ENCODE measurements around the gene OOSP1.

Gene OOSP1

GRCh38 chr11:59990421-59990820, 52.2 kb downstream of the OOSP1 start:
- no peak for DNase-seq (ENCODE audit: low spot score)
- TF ChIP-seq CTCF (IDR thresholded peaks at IDR 0.05), result no peak
- Histone ChIP-seq H3K4me3 (no peak overlapping the region), H3K27ac (no peak overlapping the region)

- DNase-seq (ENCODE audit: low spot score), result no peak
- no peak for TF ChIP-seq CTCF (IDR thresholded peaks at IDR 0.05)
- Histone ChIP-seq H3K27ac (no peak overlapping the region), H3K4me3 (no peak overlapping the region)
Observed at GRCh38 chr11:59992425-59992824, 54.2 kb downstream of the OOSP1 start.

- DNase-seq (ENCODE audit: low spot score), result no peak
- Histone ChIP-seq H3K4me3 (no peak overlapping the region), H3K27ac (no peak overlapping the region)
- TF ChIP-seq CTCF (IDR thresholded peaks at IDR 0.05), result no peak
Observed at GRCh38 chr11:59997800-59998199, 59.6 kb downstream of the OOSP1 start.

- Histone ChIP-seq H3K4me3 (no peak overlapping the region), H3K27ac (no peak overlapping the region)
- DNase-seq (ENCODE audit: low spot score), result no peak
- no peak for TF ChIP-seq CTCF (IDR thresholded peaks at IDR 0.05)
Observed at GRCh38 chr11:59999691-60000090, 61.5 kb downstream of the OOSP1 start.

GRCh38 chr11:60003729-60004128, 65.5 kb downstream of the OOSP1 start:
- no peak overlapping the region for H3K27ac ChIP-seq
- no peak for DNase-seq (ENCODE audit: low spot score)
- no peak for TF ChIP-seq CTCF (IDR thresholded peaks at IDR 0.05)
- H3K4me3 ChIP-seq, result no peak overlapping the region

- Histone ChIP-seq H3K27ac (no peak overlapping the region), H3K4me3 (no peak overlapping the region)
- no peak for DNase-seq (ENCODE audit: low spot score)
- no peak for TF ChIP-seq CTCF (IDR thresholded peaks at IDR 0.05)
Observed at GRCh38 chr11:60005360-60005759, 67.1 kb downstream of the OOSP1 start.
